ENCODE results near the gene RHBDL3.
"Not testable (repeated sequence)": the region's sequence is repeated elsewhere in the genome, so short reads cannot be mapped to it uniquely, and the experiment has no call there.

The RHBDL3 gene, protein sequence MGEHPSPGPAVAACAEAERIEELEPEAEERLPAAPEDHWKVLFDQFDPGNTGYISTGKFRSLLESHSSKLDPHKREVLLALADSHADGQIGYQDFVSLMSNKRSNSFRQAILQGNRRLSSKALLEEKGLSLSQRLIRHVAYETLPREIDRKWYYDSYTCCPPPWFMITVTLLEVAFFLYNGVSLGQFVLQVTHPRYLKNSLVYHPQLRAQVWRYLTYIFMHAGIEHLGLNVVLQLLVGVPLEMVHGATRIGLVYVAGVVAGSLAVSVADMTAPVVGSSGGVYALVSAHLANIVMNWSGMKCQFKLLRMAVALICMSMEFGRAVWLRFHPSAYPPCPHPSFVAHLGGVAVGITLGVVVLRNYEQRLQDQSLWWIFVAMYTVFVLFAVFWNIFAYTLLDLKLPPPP

DNA sequence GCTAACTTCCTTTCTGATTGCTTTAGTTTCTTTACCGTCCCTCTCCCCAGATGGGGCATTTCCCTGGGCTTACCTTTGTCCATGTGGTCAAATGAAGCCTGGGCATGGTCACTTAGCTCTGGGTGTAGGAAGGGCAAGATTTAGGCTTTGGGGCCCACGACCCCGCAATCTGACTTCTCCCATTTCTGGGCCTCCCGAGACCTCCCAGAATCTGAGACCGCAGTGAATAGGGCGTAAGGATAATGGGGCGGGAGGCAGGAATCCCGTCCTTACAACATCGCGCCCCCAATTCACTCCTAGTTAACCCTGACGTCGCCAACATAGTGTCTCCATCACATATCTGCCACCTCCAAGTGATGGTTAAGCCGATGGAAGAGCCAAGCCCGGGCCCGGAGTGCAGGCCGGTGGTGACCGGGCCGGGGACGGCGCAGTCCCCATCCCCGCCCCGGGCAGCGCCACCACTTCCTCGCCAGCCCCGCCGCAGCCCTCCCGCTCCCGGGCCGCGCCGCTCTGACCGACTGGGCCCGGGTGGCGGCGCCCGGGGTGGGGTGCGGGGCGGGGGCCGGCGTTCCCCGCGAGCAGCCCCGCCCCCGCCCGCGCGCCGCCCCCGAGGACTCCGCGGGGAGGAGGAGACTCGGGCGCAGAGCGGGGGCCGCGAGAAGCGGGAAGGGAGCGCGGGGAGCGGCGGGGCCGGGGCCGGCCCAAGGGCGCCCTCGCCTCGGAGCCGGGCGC, at the start of gene RHBDL3:
Gene RHBDL3 (plus strand): TSS at position 641 of the 732 bp plus-strand sequence. CDS start 358 bp downstream, outside the sequence.
- FAIRE-seq (no peak), DNase-seq (ENCODE audit: low spot score) (no peak)

DNA sequence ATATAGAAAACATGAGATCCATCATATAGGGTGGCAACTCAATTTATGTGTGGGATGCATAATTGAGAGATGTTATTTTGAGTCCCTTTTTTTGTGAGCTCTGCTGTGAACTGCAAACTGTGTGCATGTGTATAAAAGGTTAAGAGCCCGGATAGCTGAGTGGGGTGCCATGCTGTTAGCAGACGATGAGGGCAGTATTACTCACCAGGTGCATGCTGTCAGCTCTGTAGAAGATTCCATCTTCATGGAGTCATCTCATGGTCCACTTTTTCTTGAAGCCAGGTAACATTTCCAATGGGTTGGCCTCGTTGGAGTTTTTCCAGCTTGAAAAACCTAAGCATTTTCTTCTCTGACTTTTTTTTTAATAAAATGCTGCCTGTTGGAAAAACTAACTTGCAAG, 43.0 kb upstream of the RHBDL3 start:
- peak; percentile 28 for DNase-seq (ENCODE audit: low spot score)
- no peak for FAIRE-seq

DNA sequence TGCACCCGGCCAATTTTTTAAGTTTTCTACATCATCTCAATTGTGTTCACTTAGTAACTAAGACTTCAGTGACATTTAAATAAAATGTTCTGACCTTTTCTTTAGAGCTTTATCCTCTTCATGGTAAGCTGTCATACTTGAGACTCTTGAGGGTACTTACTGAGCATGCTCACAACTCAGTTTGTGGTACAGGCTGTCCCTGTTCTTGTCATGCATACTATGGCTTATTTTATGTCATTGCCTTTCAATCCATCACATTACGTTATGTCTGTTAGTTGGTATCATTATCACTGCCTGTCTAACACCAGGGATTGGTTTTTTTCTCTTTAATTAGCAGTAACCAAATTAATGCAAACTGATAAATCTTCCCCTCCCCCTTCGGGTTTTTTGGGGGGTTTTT, 41.9 kb upstream of the RHBDL3 start:
- FAIRE-seq (no peak), DNase-seq (ENCODE audit: low spot score) (no peak)

DNA sequence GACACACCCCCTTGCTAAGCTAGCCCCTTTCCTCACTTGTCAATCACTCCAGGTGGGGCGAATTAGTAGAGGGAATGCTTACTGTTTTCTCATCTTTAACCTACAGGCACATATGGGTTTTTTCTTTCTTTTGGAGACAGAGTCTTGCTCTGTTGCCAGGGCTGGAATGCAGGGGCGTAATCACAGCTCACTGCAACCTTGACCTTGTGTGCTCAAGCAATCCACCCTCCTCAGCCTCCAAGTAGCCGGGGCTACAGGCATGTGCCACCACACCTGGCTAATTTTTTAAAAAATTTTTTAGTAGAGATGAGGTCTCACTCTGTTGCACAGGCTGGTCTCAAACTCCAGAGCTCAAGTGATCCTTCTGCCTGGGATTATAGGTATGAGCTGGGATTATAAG, 38.7 kb upstream of the RHBDL3 start:
- no peak for FAIRE-seq
- DNase-seq (ENCODE audit: low spot score): no peak

DNA sequence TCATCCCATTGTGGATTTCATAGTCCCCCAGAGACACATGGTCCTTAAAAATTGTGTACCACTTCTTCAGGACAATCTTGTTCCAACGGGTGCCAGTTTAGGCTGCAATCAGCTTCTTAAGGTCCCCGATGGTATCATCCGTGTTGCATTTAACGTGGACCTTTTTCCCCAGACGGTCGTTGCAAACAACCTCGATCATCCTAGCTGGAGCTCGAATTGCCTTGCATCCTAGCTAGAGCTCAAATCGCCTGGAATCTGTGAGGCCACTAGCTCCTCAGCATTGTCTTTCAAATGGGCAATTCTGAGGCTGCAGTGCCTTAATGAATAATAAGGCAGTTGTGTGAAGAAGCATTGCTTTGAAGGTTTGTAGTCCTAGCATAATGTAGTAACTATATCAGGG, 37.7 kb upstream of the RHBDL3 start:
- no peak for DNase-seq (ENCODE audit: low spot score)

DNA sequence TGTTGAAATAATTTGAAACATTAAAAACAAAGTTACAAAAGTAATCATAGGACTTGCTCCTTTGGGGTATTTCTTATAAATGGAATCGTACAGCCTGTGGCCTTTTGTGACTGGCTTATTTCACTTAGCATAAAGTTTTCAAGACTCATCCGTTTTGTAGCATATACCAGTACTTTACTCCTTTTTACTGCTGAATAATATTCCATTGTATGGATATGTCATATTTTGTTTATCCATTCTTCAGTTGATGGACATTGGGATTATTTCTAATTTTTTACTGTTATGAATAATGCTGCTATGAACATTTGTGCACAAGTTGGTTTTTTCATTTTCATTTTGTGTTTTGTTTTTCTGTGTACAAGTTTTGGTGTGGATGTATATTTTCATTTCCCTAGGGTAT, 30.0 kb upstream of the RHBDL3 start:
- FAIRE-seq (no peak), DNase-seq (ENCODE audit: low spot score) (no peak)

More for the DNA sequence above, 37.7 kb upstream of the RHBDL3 start:
- FAIRE-seq: no peak

DNA sequence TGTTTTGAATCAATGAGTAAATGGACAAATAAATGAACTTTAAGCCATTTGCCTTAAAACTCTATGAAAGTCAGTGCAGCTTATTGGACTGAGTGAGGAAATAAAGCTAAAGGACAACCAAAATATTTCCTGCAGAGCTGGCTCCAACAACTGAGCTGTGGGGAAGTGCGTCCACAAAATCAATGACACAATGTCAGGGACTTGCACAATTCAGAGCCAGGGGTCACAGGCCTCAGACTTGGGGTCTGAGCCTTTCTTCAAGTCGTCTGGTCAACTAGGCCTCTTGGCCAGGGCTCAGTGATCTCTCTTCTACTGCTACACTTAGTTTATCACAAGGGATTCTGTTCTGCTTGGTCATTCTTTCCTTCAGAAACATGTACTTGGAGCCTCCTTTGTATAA, 26.2 kb upstream of the RHBDL3 start:
- no peak for DNase-seq (ENCODE audit: low spot score)
- no peak for FAIRE-seq

DNA sequence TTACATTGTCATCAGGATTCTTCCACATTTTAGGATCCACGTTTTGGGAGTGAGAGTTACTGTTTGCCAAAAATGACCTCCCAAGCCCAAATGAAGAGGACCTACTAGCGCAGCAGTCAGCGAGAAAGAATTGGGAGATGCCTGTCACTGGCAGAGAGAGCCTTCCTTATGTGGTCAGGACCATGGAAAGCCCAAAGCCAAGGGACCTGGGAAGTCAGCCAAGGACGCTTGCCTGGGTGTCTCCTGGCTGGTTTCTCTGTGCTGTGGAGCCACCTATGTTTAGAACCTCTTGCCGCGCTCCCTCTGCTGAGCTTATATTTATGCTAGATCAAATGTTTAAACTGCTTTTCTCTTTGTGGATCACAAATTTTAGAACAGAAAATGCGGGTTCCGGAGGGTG, 24.9 kb upstream of the RHBDL3 start:
- no peak for DNase-seq (ENCODE audit: low spot score)

DNA sequence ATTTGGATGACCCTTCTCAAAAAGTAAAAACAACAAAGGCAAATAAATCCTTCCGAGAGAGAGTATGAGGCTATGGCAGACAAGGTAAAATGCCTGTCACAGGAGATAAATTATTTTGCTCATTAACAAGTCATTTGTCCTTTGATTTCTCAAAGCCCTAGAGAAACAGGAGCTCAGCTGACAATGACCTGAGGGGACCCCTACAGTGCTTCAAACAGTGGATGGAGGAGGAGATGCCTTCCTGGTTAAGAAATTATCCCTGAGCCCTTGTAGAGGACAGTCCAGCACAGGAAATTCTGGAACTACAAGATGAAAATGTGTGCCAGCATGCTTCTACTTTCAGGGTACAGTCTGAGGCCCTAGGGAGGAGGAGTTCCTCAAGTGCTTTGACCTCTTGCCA, 24.0 kb upstream of the RHBDL3 start:
- FAIRE-seq (no peak), DNase-seq (ENCODE audit: low spot score) (no peak)

More for the DNA sequence above, 24.9 kb upstream of the RHBDL3 start:
- FAIRE-seq: no peak

DNA sequence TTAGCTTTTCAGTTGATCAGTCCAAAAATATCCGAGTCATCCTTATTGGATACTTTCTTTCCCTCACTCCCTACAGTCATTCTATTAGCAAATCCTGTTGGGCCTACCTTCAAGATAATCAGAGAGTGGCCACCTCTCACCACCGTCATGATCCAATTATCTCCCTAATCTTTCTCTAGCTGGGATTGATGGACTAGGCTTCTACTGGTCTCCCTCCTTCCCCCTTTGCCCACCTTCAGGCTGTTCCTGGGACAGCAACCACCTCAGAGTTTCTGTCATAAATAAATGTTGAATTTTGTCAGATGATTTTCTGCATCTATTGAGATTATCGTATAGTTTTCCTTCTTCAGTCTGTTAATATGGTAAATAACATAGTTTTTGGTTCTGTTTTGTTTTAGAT, 16.2 kb upstream of the RHBDL3 start:
- FAIRE-seq: no peak

DNA sequence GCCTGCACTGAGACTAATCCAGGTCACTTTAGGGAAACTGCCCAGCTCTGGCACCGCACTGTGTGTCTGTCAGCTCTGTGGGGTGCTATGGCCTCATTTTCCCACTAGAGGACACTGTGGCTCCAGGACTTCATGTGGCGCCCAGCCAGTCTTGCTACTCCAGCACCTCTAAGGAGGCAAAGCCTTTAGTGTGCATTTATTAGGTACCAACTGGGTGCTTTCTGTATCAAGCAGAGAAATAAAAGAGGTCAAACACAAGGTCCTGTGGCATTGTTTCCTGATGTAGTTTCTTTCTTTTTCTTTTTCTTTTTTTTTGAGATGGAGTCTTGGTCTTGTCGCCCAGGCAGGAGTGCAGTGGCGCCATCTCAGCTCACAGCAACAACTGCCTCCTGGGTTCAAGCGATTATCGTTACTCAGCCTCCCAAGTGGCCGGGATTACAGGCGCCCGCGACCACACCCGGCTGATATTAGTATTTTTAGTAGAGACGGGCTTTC, 12.5 kb upstream of the RHBDL3 start:
- FAIRE-seq: no peak
- peak; percentile 56 for DNase-seq (ENCODE audit: low spot score)

More for the DNA sequence above, 16.2 kb upstream of the RHBDL3 start:
- no peak for DNase-seq (ENCODE audit: low spot score)

DNA sequence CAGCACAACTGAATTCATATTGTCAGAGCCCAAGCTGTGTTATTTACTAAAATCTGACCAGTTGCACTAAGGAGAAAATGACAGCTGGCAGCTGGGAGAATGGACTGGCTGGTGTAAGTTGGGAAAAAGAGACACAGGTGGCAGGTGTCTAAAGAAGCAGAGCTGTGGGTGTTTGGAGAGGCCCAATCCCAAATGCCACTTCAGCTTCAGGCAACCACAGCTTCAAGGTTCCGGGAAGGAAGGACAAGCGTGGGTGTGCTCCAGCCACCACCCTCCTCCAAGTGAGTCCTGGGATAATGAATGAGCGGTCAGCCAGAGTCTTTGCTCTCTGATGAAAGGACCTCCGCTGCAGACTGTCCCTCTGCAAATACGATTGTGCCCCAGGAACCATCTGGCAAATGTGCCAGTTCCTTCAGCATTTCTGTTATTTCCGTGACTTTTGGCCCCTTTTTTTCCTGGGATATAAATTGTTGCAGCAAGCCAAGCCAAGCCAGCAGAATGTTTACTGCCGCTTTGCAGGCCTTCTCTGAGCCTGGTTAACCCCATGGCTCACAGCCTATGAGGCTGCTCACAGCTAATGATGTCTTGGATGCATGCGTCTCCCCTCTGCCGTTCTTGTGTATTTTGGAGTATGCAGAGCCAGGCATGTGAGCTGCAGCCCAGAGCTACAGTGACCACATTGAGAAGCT, 9.5 kb upstream of the RHBDL3 start:
- FAIRE-seq (no peak), DNase-seq (ENCODE audit: low spot score) (no peak)

DNA sequence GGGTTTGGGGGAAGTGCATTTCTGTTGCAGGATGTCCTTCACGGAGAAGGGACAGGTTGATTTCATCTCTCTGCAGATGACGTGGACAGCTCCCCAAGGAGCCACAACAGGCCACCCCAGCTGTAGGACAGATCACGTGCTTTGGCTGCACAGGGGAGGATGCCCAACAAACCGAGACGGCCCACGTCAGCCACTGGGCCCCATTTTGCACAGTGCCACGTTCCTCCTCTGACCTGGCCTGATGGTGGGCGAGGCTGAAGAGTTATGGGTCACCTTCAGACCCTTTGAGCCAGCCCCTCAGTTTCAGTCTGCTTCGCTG, 9.0 kb upstream of the RHBDL3 start:
- no peak for DNase-seq (ENCODE audit: low spot score)
- FAIRE-seq: no peak

DNA sequence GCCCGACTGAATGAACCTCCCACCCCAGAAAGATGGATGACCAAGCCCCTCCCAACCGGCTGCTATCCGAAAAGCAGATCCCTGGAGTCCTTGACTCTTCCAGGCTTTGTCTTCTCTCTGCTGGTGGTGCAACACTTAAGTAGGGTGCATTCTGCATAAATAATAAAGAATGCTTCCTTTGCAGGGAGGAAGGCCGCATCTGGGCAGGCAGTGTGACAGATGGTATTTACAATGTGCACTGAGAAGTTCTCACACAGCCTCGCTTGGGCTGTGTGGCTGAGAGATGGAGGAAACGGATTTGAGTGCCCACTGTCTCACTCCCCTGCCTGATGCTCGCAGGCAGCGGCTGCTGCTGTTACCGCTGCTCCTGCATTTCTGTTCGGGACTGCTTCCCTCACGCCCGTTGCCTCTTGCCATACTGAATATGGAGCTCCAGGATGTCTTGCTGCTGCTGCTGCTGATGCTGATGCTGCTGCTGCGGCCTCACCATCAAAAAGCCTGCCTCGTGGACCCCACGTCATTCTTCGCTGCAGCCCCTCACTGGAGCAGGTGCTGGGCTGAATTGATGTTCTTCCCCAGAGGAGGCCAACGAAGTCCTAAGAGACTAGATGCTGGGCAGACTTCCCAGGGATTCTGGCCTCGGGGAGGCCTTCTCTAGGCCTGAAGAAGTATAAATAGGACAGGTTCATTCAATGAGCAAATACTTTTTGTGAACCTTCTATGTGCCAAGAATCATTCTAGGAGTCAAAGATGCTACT, 7.1 kb upstream of the RHBDL3 start:
- no peak for DNase-seq (ENCODE audit: low spot score)

DNA sequence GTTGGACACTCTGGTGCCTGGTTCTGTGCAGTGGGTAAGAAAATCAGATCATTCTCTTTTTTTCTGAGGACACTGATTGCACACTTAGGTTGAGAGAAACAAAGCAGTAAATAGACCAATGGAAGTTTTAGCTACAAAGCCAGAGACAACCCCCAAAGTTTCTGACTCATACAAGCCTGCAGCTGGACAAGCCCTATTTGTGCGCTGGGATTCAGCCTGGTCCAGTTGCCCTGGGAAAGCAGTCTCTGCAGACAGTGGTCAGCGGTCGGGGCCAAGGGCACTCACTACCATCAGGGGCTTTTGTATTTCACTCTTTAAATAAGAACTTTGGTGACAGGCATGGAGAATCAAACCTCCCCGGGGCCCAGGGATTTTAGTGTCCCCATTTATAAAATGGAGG, 6.0 kb upstream of the RHBDL3 start:
- FAIRE-seq (no peak), DNase-seq (ENCODE audit: low spot score) (no peak)

More for the DNA sequence above, 7.1 kb upstream of the RHBDL3 start:
- no peak for FAIRE-seq

DNA sequence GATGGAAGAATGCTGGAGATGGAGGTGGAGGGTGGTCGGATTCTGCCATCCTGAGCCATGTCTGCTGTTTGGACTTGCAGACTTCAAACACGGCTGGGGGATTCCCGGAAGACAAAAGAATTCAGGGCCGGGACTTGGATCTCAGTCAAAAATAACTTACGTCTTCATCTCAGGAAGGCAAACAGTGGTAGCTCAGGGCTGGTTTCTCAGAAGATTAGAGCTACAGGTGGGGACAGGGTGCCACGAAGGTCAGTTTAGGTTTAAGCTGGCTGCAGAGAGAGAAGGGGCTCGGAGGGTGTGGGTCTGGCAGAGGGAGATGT, 4.3 kb upstream of the RHBDL3 start:
- no peak for FAIRE-seq
- DNase-seq (ENCODE audit: low spot score): no peak

DNA sequence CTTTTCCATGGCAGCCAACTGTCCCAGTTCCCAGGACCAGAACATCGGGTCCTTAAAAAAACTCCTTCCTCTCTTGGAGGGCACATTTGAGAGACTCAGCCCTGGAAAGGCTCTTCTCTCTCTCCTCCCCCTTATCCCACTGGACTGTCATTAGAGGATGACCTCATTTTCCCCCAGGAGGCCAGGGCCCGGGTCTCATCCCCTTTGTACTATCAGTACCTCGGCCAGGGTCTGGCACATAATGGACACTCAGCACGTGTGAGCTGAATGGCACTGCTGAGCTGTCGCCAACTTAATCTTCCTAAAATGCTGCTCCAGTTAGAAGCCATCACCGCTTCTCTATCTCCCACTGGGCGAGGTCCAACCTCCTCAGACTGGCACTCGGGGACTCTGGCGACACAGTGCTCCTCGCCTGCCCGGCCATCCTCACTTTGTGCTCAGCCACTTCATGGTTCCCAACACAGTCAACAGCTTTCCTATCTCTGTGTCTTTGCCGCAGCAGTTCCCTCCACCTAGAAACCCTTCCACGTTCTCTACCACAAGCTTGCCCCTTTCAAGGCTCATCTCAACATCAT, 3.6 kb upstream of the RHBDL3 start:
- no peak for FAIRE-seq
- DNase-seq (ENCODE audit: low spot score): no peak

DNA sequence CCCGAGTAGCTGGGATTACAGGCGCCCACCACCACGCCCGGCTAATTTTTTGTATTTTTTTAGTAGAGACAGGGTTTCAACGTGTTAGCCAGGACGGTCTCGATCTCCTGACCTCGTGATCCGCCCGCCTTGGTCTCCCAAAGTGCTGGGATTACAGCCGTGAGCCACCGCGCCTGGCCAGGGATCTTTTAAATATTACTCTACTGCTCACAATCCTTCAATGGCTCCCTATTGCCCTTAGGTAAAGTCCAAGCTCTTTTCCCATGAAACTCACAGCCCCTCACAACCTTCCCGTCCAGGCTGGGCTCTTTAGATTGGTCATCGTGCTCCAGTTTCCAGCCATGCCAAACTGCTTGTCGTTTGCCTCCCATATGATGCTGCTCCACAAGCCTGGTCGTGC, 2.1 kb upstream of the RHBDL3 start:
- not testable (repeated sequence) for FAIRE-seq; DNase-seq (ENCODE audit: low spot score)

DNA sequence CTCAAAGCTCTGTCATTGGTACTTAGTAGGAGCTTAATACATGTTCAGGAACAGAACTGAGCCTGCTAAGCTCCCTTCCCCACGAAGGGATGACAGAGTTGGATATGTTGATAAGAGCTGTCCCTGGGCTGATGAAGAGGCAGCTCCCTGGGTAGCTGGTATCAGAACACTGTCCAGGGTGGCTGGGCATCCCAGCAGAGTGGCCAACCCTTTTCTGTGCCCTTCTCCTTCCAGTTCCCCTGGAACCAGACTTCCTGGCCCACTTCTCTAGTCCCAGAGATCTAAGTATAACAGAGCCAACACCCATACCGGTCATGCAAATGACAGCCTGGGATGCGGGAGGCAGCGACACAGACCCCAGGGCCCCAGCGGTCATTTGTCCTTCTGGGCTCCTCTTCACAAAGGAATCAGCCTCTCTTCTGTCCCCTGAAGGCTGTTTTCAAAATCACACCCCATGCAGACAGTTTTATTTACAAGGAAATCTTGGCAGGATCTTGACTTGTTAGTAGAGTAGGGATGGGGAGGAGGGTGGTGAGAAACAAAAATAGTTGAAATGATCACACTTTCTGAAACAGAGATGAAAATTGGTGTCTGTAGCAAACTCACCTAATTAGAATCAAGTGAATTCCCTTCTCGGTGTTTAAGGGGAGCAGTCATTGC, 1.4 kb upstream of the RHBDL3 start:
- FAIRE-seq (no peak), DNase-seq (ENCODE audit: low spot score) (no peak)

DNA sequence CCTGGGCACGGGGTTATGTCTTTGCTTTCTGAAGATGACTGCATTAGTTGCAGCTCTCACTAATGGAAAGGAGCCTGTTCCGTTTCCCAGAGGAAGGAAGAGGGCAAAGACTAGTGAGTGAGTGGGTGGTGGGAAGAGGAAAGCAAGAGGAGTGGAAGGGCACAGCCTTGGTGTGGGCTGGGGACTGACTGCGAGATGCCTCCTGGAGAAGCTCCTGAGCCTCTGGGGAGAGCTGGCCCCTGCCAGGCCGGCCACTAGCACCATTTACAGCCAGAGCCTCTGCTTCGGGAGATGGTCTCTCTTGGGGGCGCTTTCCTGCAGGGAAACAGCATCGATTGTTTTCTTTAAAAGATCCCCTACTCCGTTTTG, 825 bp upstream of the RHBDL3 start:
- FAIRE-seq: no peak
- DNase-seq (ENCODE audit: low spot score): no peak

DNA sequence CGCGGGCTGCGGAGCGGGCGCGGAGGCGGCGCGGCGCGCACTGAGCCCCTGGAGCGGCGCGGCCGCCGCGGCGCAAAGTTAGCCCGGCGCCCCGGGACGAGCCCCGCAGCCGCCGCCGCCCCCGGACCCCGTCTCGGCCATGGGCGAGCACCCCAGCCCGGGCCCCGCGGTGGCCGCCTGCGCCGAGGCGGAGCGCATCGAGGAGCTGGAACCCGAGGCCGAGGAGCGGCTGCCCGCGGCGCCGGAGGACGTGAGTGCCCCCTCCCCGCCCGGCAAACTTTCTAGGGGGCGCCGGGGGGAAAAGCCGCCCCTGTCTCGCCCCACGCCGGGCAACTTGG, 388 bp downstream of the RHBDL3 start:
- no peak for DNase-seq (ENCODE audit: low spot score)
- FAIRE-seq: no peak

Measured in RCC 7860 (cell line).